Loucy (cell line): Measurements from ENCODE around the gene SOCS4.
A peak's percentile ranks its signal among the peaks of the same experiment; 100 is the strongest.
"Not testable (repeated sequence)": the region's sequence is repeated elsewhere in the genome, so short reads cannot be mapped to it uniquely, and the experiment has no call there.

Experiments
- H2AFZ ChIP-seq: fragments of 200-600 bp; sonication (generic); 2 replicates; pipeline ENCODE4 v1.6.0; 2016; ENCODE audit warnings: antibody characterized with exemption, mild to moderate bottlenecking, low read length, moderate library complexity
- H3F3A ChIP-seq: fragments of 200-600 bp; 2 replicates; pipeline ENCODE4 v1.6.0; 2016; ENCODE audit warnings: antibody characterized with exemption, low read depth, mild to moderate bottlenecking
- H3K27me3 ChIP-seq: fragments of 200-600 bp; sonication (generic); 2 replicates; pipeline ENCODE4 v1.6.1; 2014; ENCODE audit warnings: low read length, mild to moderate bottlenecking; ENCODE audit not compliant: insufficient read depth, poor library complexity, severe bottlenecking
- H3K36me3 ChIP-seq: fragments of 200-600 bp; sonication (generic); 2 replicates; pipeline ENCODE4 v1.6.1; 2016; ENCODE audit warnings: low read length; ENCODE audit not compliant: insufficient read depth
- H3K4me1 ChIP-seq: fragments of 200-600 bp; sonication (generic); 2 replicates; pipeline ENCODE4 v1.5.1; 2014; ENCODE audit warnings: low read length, mild to moderate bottlenecking; ENCODE audit not compliant: insufficient read depth, poor library complexity, severe bottlenecking
- H3K4me2 ChIP-seq: fragments of 200-600 bp; sonication (generic); 2 replicates; pipeline ENCODE4 v1.6.0; 2014; ENCODE audit warnings: antibody characterized with exemption, low read length, low read depth, mild to moderate bottlenecking; ENCODE audit not compliant: poor library complexity, severe bottlenecking
- H3K4me3 ChIP-seq: fragments of 200-600 bp; sonication (generic); 2 replicates; pipeline ENCODE4 v1.5.1; 2014; ENCODE audit warnings: low read length, mild to moderate bottlenecking, mixed read lengths; ENCODE audit not compliant: poor library complexity, severe bottlenecking
- H3K79me2 ChIP-seq: fragments of 200-600 bp; sonication (generic); 2 replicates; pipeline ENCODE4 v1.6.1; 2014; ENCODE audit warnings: low read length; ENCODE audit not compliant: insufficient read depth
- H3K9ac ChIP-seq: fragments of 200-600 bp; sonication (generic); 2 replicates; pipeline ENCODE4 v1.6.0; 2014; ENCODE audit warnings: mild to moderate bottlenecking, low read depth, low read length, moderate library complexity; ENCODE audit not compliant: poor library complexity, severe bottlenecking
- H3K9me2 ChIP-seq: fragments of 200-600 bp; sonication (generic); replicated peaks from 2 replicates; pipeline ENCODE4 v1.6.1; 2016; ENCODE audit warnings: low read depth, low read length, mixed read lengths
- H3K9me3 ChIP-seq: fragments of 200-600 bp; sonication (generic); 2 replicates; pipeline ENCODE4 v1.6.1; 2014; ENCODE audit warnings: mild to moderate bottlenecking, antibody characterized with exemption, low read length, low read depth; ENCODE audit not compliant: insufficient read depth
- H4K20me1 ChIP-seq: fragments of 200-600 bp; sonication (generic); 2 replicates; pipeline ENCODE4 v1.6.0; 2014; ENCODE audit warnings: antibody characterized with exemption, low read length, mild to moderate bottlenecking; ENCODE audit not compliant: insufficient read depth, poor library complexity, severe bottlenecking
- EZH2phosphoT487 ChIP-seq: fragments of 200-600 bp; IDR thresholded peaks from 2 replicates; pipeline ENCODE4 v1.6.1; 2018; ENCODE audit warnings: antibody characterized with exemption, mild to moderate bottlenecking, moderate library complexity, borderline replicate concordance
- TF ChIP-seq, protein P1 (sequence below): fragments of 200-600 bp; sonication (generic); conservative IDR thresholded peaks from 2 replicates; pipeline ENCODE4 v1.5.1; 2014; ENCODE audit warnings: mild to moderate bottlenecking, antibody characterized with exemption, low read length

The SOCS4 gene

DNA sequence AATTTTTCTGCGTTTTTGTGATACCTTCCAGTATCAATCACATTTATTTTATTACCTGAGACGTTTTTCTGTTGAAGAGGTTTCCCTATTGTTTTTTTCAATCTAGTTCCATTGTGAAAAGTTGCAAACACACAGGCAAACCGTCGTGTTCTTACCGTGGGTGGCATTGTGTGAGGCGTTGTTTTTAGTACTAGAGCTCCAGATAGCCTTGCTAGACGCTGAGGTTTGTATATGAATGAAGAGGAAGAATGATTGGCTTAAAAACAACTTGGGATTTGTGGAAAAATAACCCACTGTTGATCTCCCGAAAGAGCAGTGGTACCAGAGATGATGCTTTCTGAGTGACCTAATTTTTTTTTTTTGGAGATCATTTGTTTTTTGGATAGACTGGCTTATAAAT lies 1.0 kb downstream of the SOCS4 start:
- no peak overlapping the region for H2AFZ ChIP-seq
- TF ChIP-seq, protein P1, sequence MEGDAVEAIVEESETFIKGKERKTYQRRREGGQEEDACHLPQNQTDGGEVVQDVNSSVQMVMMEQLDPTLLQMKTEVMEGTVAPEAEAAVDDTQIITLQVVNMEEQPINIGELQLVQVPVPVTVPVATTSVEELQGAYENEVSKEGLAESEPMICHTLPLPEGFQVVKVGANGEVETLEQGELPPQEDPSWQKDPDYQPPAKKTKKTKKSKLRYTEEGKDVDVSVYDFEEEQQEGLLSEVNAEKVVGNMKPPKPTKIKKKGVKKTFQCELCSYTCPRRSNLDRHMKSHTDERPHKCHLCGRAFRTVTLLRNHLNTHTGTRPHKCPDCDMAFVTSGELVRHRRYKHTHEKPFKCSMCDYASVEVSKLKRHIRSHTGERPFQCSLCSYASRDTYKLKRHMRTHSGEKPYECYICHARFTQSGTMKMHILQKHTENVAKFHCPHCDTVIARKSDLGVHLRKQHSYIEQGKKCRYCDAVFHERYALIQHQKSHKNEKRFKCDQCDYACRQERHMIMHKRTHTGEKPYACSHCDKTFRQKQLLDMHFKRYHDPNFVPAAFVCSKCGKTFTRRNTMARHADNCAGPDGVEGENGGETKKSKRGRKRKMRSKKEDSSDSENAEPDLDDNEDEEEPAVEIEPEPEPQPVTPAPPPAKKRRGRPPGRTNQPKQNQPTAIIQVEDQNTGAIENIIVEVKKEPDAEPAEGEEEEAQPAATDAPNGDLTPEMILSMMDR = no peak
- no peak for TF ChIP-seq EZH2phosphoT487
- no peaks in the 10 kb centered on the region for H3K9me2 ChIP-seq
- H4K20me1 ChIP-seq = peaks cover 64% of the 10 kb centered on the region
- H3K79me2 ChIP-seq = peaks cover 89% of the 10 kb centered on the region
- no peaks in the 10 kb centered on the region for H3K9me3 ChIP-seq
- peak overlapping the region; percentile 96 for H3K9ac ChIP-seq
- no peaks in the 10 kb centered on the region for H3F3A ChIP-seq
- H3K4me2 ChIP-seq = peak overlapping the region; percentile 90
- H3K27me3 ChIP-seq = no peaks in the 10 kb centered on the region
- no peaks in the 10 kb centered on the region; the same call in none of the 2 replicates for H3K36me3 ChIP-seq
- H3K4me1 ChIP-seq = peaks cover 61% of the 10 kb centered on the region
- H3K4me3 ChIP-seq = peak overlapping the region; percentile 98

DNA sequence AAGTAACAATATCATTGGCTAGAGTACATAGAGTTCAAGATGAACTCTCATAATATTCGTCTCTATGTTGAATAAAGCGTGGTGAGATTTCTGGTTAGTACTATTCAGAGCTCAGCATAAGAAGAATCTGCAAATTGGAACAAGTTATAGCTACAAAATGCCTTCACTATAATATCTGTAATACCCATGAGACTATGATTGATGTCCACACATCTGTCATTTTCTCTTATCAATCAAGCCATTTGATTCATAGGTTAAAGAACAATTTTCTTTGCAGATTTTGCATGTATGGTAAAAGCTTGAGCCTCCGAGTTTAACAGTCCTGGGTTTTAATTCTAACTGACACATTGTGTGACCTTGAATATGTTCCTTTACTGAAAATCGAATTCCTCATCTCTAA lies 1.4 kb downstream of the SOCS4 start:
- no peaks in the 10 kb centered on the region for H3K9me3 ChIP-seq
- H3K79me2 ChIP-seq = peaks cover 87% of the 10 kb centered on the region
- peaks cover 61% of the 10 kb centered on the region for H4K20me1 ChIP-seq
- no peak for TF ChIP-seq EZH2phosphoT487
- TF ChIP-seq, protein P1 = no peak
- peak overlapping the region; percentile 96 for H3K9ac ChIP-seq
- no peaks in the 10 kb centered on the region; the same call in none of the 2 replicates for H3K36me3 ChIP-seq
- no peaks in the 10 kb centered on the region for H3F3A ChIP-seq
- no peak overlapping the region for H2AFZ ChIP-seq
- H3K4me3 ChIP-seq = peak overlapping the region; percentile 98
- H3K9me2 ChIP-seq = no peaks in the 10 kb centered on the region
- no peaks in the 10 kb centered on the region for H3K27me3 ChIP-seq
- peak overlapping the region; percentile 90 for H3K4me2 ChIP-seq
- peaks cover 61% of the 10 kb centered on the region for H3K4me1 ChIP-seq

DNA sequence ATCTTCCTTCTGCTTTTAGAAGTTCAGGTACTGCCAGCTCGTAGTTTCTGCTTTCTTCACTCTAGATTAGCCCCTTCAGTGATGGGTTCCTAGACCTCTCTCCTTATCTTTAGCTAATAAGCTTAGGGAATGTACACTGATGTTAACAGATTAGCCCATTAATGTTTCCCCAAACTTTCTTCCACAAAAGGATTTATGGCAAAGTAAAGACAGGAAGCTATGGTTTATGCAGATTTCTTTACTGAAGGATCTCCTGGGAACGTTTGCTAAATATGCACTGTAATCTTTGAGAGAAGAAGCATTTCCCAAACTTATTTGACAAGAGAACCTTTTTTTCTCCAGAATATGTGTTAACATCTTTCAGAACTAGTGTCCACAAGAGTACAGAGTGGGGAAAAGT lies 4.2 kb downstream of the SOCS4 start:
- Histone ChIP-seq H3K79me2 (peaks cover 88% of the 10 kb centered on the region), H4K20me1 (peaks cover 69% of the 10 kb centered on the region), H3K4me1 (peaks cover 49% of the 10 kb centered on the region), H3K4me2 (peak overlapping the region; percentile 90), H3K9me2 (no peaks in the 10 kb centered on the region), H3F3A (no peaks in the 10 kb centered on the region), H3K36me3 (peaks cover 13% of the 10 kb centered on the region), H3K27me3 (no peaks in the 10 kb centered on the region), H3K9me3 (no peaks in the 10 kb centered on the region), H2AFZ (no peak overlapping the region), H3K9ac (peak overlapping the region; percentile 30), H3K4me3 (peak overlapping the region; percentile 98)
- TF ChIP-seq EZH2phosphoT487 = no peak
- TF ChIP-seq, protein P1 = no peak

DNA sequence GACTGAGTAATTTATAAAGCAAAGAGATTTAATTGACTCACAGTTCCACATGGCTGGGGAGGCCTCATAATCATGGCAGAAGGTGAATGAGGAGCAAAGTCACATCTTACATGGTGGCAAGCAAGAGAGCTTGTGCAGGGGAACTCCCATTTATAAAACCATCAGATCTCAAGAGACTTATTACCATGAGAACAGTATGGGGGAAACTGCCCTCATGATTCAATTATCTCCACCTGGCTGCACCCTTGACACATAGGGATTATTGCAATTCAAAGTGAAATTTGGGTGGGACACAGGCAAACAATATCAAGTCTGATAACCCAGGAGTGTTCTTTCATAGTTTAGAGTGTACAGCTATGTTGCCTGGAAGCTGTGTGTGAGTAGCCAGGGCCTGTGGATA lies 11.0 kb downstream of the SOCS4 start:
- H3K9me3 ChIP-seq, H3F3A ChIP-seq, H3K4me1 ChIP-seq, H3K27me3 ChIP-seq, H3K9ac ChIP-seq, H3K9me2 ChIP-seq, H2AFZ ChIP-seq, H3K4me3 ChIP-seq, H3K4me2 ChIP-seq: not testable (repeated sequence)
- Histone ChIP-seq H3K36me3 (peaks cover 32% of the 10 kb centered on the region), H3K79me2 (peaks cover 73% of the 10 kb centered on the region), H4K20me1 (peaks cover 20% of the 10 kb centered on the region)
